ENCODE data around the gene DPPA2. TPM values are rescaled to one million over a fixed set of nuclear protein-coding genes. Genes with fewer than 3 reads are reported as not detected.

DPPA2 gene
- total RNA-seq, 4 donors from 2014 or later, result not detected

- H3K4me3 ChIP-seq, result no peak overlapping the region
- 20% methylated on average over 9 of the region's 9 CpGs for WGBS
- no peak for TF ChIP-seq POLR2A (IDR thresholded peaks at IDR 0.05)
- TF ChIP-seq EP300 (IDR thresholded peaks at IDR 0.05), result no peak
- no peak for TF ChIP-seq POLR2AphosphoS5 (IDR thresholded peaks at IDR 0.05)
- TF ChIP-seq CTCF (IDR thresholded peaks at IDR 0.05), result no peak
- H3K27me3 ChIP-seq, result no peaks in the 10 kb centered on the region
- no peak overlapping the region for H3K27ac ChIP-seq
- no peaks in the 10 kb centered on the region for H3K9me3 ChIP-seq
- H3K36me3 ChIP-seq, result no peaks in the 10 kb centered on the region
- no peaks in the 10 kb centered on the region for H3K4me1 ChIP-seq
- DNase-seq (ENCODE audit: low spot score in 2 of 2), result no peak
These were observed 40.5 kb downstream of the DPPA2 start for GRCh38 chr3:109275702-109276293.

- WGBS, result 95% methylated on average over 6 of the region's 7 CpGs
- Histone ChIP-seq H3K4me1 (no peaks in the 10 kb centered on the region), H3K9me3 (no peaks in the 10 kb centered on the region), H3K36me3 (no peaks in the 10 kb centered on the region), H3K4me3 (no peak overlapping the region), H3K27me3 (no peaks in the 10 kb centered on the region), H3K27ac (no peak overlapping the region)
- TF ChIP-seq POLR2AphosphoS5 (IDR thresholded peaks at IDR 0.05) (no peak), EP300 (IDR thresholded peaks at IDR 0.05) (no peak), POLR2A (IDR thresholded peaks at IDR 0.05) (no peak), CTCF (IDR thresholded peaks at IDR 0.05) (no peak)
- DNase-seq (ENCODE audit: low spot score in 2 of 2), result no peak
These were observed 45.5 kb downstream of the DPPA2 start for GRCh38 chr3:109270779-109271178.

GRCh38 chr3:109269577-109270275 is 46.6 kb downstream of the DPPA2 start:
- no peak for TF ChIP-seq CTCF (IDR thresholded peaks at IDR 0.05)
- no peak for TF ChIP-seq EP300 (IDR thresholded peaks at IDR 0.05)
- no peak for TF ChIP-seq POLR2AphosphoS5 (IDR thresholded peaks at IDR 0.05)
- no peak for TF ChIP-seq POLR2A (IDR thresholded peaks at IDR 0.05)
- no peak for DNase-seq (ENCODE audit: low spot score in 2 of 2)
- no peak overlapping the region for H3K4me3 ChIP-seq
- H3K4me1 ChIP-seq, result no peaks in the 10 kb centered on the region
- H3K27ac ChIP-seq, result no peak overlapping the region
- no peaks in the 10 kb centered on the region for H3K27me3 ChIP-seq
- no peaks in the 10 kb centered on the region for H3K36me3 ChIP-seq
- H3K9me3 ChIP-seq, result no peaks in the 10 kb centered on the region
- 80% methylated on average over 6 of the region's 6 CpGs for WGBS

- Histone ChIP-seq H3K36me3 (no peaks in the 10 kb centered on the region), H3K4me1 (no peaks in the 10 kb centered on the region), H3K27ac (no peak overlapping the region), H3K4me3 (no peak overlapping the region), H3K27me3 (no peaks in the 10 kb centered on the region), H3K9me3 (no peaks in the 10 kb centered on the region)
- DNase-seq (ENCODE audit: low spot score in 2 of 2), result no peak
- WGBS, result 100% methylated on average over 1 of the region's 1 CpG
- TF ChIP-seq EP300 (IDR thresholded peaks at IDR 0.05), result no peak
- TF ChIP-seq CTCF (IDR thresholded peaks at IDR 0.05), result no peak
- no peak for TF ChIP-seq POLR2A (IDR thresholded peaks at IDR 0.05)
- TF ChIP-seq POLR2AphosphoS5 (IDR thresholded peaks at IDR 0.05), result no peak
These were observed 48.1 kb downstream of the DPPA2 start for GRCh38 chr3:109268181-109268580.

- Histone ChIP-seq H3K27ac (no peak overlapping the region), H3K9me3 (no peaks in the 10 kb centered on the region), H3K4me3 (no peak overlapping the region), H3K27me3 (no peaks in the 10 kb centered on the region), H3K4me1 (no peaks in the 10 kb centered on the region), H3K36me3 (no peaks in the 10 kb centered on the region)
- DNase-seq (ENCODE audit: low spot score in 2 of 2), result no peak
- WGBS, result 35% methylated on average over 2 of the region's 2 CpGs
- TF ChIP-seq CTCF (IDR thresholded peaks at IDR 0.05) (no peak), POLR2A (IDR thresholded peaks at IDR 0.05) (no peak), POLR2AphosphoS5 (IDR thresholded peaks at IDR 0.05) (no peak), EP300 (IDR thresholded peaks at IDR 0.05) (no peak)
These were observed 51.0 kb downstream of the DPPA2 start for GRCh38 chr3:109265295-109265694.

All from suprapubic skin (tissue), 4 donors.